ENCODE measurements around the gene LAMP5. TPM values are rescaled to one million over a fixed set of nuclear protein-coding genes. Genes with fewer than 3 reads are reported as not detected.

The LAMP5 gene
- total RNA-seq, 1 donor from 2014 or later: 0.86 TPM

- no peak overlapping the region for H3K27ac Mint-ChIP-seq (ENCODE audit: unreplicated experiment)
- peaks cover 36% of the 10 kb centered on the region for H3K4me1 Mint-ChIP-seq (ENCODE audit: unreplicated experiment)
- no peak for TF ChIP-seq CTCF (IDR thresholded peaks at IDR 0.05)
- H3K36me3 Mint-ChIP-seq (ENCODE audit: unreplicated experiment): no peaks in the 10 kb centered on the region
- H3K9me3 Mint-ChIP-seq (ENCODE audit: unreplicated experiment): peaks cover 18% of the 10 kb centered on the region
- no peak overlapping the region for H3K4me3 Mint-ChIP-seq (ENCODE audit: unreplicated experiment)
- H3K27me3 Mint-ChIP-seq (ENCODE audit: unreplicated experiment): no peaks in the 10 kb centered on the region
- no peak for DNase-seq (ENCODE audit: extremely low spot score, unreplicated experiment)
Measured at GRCh38 chr20:9491324-9491723, 23.1 kb upstream of the LAMP5 start.

- Mint-ChIP-seq H3K4me1 (ENCODE audit: unreplicated experiment) (peaks cover 34% of the 10 kb centered on the region), H3K9me3 (ENCODE audit: unreplicated experiment) (peaks cover 18% of the 10 kb centered on the region), H3K27ac (ENCODE audit: unreplicated experiment) (peak overlapping the region; percentile 52), H3K4me3 (ENCODE audit: unreplicated experiment) (no peak overlapping the region), H3K36me3 (ENCODE audit: unreplicated experiment) (no peaks in the 10 kb centered on the region), H3K27me3 (ENCODE audit: unreplicated experiment) (peaks cover 2% of the 10 kb centered on the region)
- DNase-seq (ENCODE audit: extremely low spot score, unreplicated experiment): no peak
- TF ChIP-seq CTCF (IDR thresholded peaks at IDR 0.05): no peak
Measured at GRCh38 chr20:9492067-9492466, 22.3 kb upstream of the LAMP5 start.

- H3K4me1 Mint-ChIP-seq (ENCODE audit: unreplicated experiment): peaks cover 24% of the 10 kb centered on the region
- TF ChIP-seq CTCF (IDR thresholded peaks at IDR 0.05): no peak
- peaks cover 18% of the 10 kb centered on the region for H3K9me3 Mint-ChIP-seq (ENCODE audit: unreplicated experiment)
- no peaks in the 10 kb centered on the region for H3K36me3 Mint-ChIP-seq (ENCODE audit: unreplicated experiment)
- no peak overlapping the region for H3K4me3 Mint-ChIP-seq (ENCODE audit: unreplicated experiment)
- H3K27me3 Mint-ChIP-seq (ENCODE audit: unreplicated experiment): peaks cover 5% of the 10 kb centered on the region
- H3K27ac Mint-ChIP-seq (ENCODE audit: unreplicated experiment): no peak overlapping the region
- no peak for DNase-seq (ENCODE audit: extremely low spot score, unreplicated experiment)
Measured at GRCh38 chr20:9493803-9494202, 20.6 kb upstream of the LAMP5 start.

- Mint-ChIP-seq H3K9me3 (ENCODE audit: unreplicated experiment) (peaks cover 15% of the 10 kb centered on the region), H3K27ac (ENCODE audit: unreplicated experiment) (no peak overlapping the region), H3K4me3 (ENCODE audit: unreplicated experiment) (no peak overlapping the region), H3K4me1 (ENCODE audit: unreplicated experiment) (peaks cover 19% of the 10 kb centered on the region), H3K36me3 (ENCODE audit: unreplicated experiment) (no peaks in the 10 kb centered on the region), H3K27me3 (ENCODE audit: unreplicated experiment) (peaks cover 5% of the 10 kb centered on the region)
- no peak for DNase-seq (ENCODE audit: extremely low spot score, unreplicated experiment)
- TF ChIP-seq CTCF (IDR thresholded peaks at IDR 0.05): no peak
Measured at GRCh38 chr20:9495701-9496100, 18.7 kb upstream of the LAMP5 start.

GRCh38 chr20:9496155-9496554 lies 18.2 kb upstream of the LAMP5 start:
- DNase-seq (ENCODE audit: extremely low spot score, unreplicated experiment): no peak
- H3K27ac Mint-ChIP-seq (ENCODE audit: unreplicated experiment): no peak overlapping the region
- H3K4me3 Mint-ChIP-seq (ENCODE audit: unreplicated experiment): no peak overlapping the region
- no peaks in the 10 kb centered on the region for H3K36me3 Mint-ChIP-seq (ENCODE audit: unreplicated experiment)
- H3K4me1 Mint-ChIP-seq (ENCODE audit: unreplicated experiment): peaks cover 18% of the 10 kb centered on the region
- peaks cover 5% of the 10 kb centered on the region for H3K27me3 Mint-ChIP-seq (ENCODE audit: unreplicated experiment)
- peaks cover 15% of the 10 kb centered on the region for H3K9me3 Mint-ChIP-seq (ENCODE audit: unreplicated experiment)
- TF ChIP-seq CTCF (IDR thresholded peaks at IDR 0.05): no peak

All from osteocyte (in vitro differentiated cells).